ENCODE results near the gene IQGAP2.
"Not testable (repeated sequence)": the region's sequence is repeated elsewhere in the genome, so short reads cannot be mapped to it uniquely, and the experiment has no call there.

Gene IQGAP2

GRCh38 chr5:76660360-76660759 lies 257.3 kb downstream of the IQGAP2 start:
- no peak for DNase-seq (ENCODE audit: low spot score)

- no peak for DNase-seq (ENCODE audit: low spot score)
Observed at GRCh38 chr5:76662521-76662920, 259.4 kb downstream of the IQGAP2 start.

- DNase-seq (ENCODE audit: low spot score) = no peak
Observed at GRCh38 chr5:76663573-76663972, 260.5 kb downstream of the IQGAP2 start.

- no peak for DNase-seq (ENCODE audit: low spot score)
Observed at GRCh38 chr5:76664079-76664478, 261.0 kb downstream of the IQGAP2 start.

- no peak for DNase-seq (ENCODE audit: low spot score)
Observed at GRCh38 chr5:76667495-76667894, 264.4 kb downstream of the IQGAP2 start.

GRCh38 chr5:76669245-76669644 lies 266.2 kb downstream of the IQGAP2 start:
- DNase-seq (ENCODE audit: low spot score) = no peak

DNA sequence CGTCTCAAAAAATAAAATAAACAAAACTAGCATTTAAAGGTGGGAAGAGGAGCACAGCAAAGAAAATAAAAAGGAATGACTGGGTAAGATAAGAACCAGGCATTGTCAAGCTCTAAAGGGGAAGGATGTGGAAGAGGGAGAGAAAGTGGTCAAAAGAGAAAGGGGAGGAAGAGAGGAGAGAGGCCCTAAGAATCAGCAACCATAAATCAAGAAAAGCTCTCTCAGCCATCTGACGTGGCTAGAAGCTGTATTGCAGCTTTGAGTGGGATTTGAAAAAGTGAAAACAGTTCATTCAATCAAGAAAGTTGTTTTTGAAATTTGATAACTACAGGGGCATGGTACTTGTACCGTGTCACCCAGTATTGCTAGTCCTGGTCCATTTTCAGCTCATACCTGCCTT lies 267.4 kb downstream of the IQGAP2 start:
- no peak for DNase-seq (ENCODE audit: low spot score)

DNA sequence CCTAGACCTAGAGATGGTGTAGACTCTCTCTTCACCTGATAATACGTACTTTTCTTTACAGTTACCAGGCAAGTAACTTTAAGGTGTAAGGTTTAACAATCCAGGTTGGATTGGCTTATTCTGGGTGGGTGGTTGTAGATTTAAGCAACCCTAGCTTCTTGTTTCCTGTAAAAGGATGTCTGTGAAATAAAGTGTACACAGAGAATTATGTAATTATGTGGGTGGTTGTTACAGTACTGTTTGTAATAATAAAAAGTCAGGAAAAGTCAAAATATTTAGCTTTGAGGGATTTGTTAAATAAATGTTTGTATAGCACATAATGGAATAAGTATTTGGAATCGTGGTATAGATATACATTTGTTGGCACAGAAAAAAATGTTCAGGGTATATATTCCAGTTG lies 269.2 kb downstream of the IQGAP2 start:
- no peak for DNase-seq (ENCODE audit: low spot score)

DNA sequence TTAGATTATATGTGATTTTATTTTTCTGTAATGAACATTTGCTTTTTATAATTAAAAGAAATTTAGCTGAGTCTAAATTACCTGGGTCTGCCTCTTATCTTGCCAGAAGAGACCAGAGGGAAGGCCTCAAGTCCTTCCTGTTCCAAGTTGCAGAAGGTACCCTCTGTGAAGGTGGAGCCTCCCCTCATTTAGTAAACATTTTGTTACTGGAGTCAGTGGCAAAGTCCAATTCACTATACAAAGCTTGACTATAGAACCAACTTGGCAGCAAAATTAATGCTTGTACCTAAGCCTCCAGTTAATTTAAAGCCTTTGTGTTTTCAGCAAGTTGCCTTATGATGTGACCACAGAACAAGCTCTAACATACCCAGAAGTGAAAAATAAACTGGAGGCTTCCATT lies 270.0 kb downstream of the IQGAP2 start:
- DNase-seq (ENCODE audit: low spot score) = no peak

DNA sequence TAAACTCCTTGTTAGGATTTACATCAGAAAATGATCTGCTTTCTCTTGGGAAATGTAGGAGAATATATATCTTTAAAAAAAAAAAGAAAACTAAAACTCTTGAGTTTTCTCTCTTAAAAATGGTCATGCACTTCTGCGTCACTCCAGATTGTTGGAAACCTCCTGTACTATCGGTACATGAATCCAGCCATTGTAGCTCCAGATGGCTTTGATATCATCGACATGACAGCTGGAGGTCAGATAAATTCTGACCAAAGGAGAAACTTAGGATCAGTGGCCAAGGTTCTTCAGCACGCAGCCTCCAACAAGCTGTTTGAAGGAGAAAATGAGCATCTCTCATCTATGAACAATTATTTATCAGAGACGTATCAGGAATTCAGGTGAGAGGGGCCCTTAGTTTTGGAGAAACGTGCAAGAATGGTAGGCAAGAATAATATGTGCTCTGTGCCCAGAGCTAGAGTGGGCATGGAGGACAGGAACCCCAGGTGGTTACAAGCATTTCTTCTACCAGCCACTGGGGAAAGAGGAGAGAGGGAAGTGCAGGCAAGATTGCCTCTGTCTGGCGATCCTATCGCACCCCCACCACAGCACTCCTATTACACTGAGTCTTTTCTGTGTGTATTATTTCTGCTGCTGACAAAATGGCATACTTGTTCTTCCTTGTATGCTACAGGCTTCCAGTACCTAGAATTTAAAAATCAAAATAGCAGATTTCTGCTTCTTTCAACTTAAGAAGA lies 271.4 kb downstream of the IQGAP2 start:
- DNase-seq (ENCODE audit: low spot score) = no peak

GRCh38 chr5:76675364-76675763 lies 272.3 kb downstream of the IQGAP2 start:
- DNase-seq (ENCODE audit: low spot score) = no peak

- DNase-seq (ENCODE audit: low spot score) = no peak
Observed at GRCh38 chr5:76677849-76678472, 274.9 kb downstream of the IQGAP2 start.

GRCh38 chr5:76679231-76679630 lies 276.1 kb downstream of the IQGAP2 start:
- DNase-seq (ENCODE audit: low spot score) = no peak

DNA sequence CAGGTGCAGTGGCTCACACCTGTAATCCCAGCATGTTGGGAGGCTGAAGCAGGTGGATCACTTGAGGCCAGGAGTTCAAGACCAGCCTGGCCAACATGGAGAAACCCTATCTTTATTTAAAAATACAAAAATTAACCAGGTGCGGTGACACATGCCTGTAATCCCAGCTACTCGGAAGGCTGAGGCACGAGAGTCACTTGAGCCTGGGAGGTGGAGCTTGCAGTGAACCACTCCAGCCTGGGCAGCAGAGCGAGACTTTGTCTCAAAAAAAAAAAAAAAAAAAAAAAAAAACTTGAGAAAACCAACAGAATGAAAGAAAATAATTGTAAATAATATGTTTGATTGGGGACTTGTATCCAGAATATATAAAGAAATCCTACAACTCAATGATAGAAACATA lies 277.7 kb downstream of the IQGAP2 start:
- DNase-seq (ENCODE audit: low spot score) = not testable (repeated sequence)

GRCh38 chr5:76681287-76681686 lies 278.2 kb downstream of the IQGAP2 start:
- no peak for DNase-seq (ENCODE audit: low spot score)

GRCh38 chr5:76682387-76682786 lies 279.3 kb downstream of the IQGAP2 start:
- DNase-seq (ENCODE audit: low spot score) = no peak

GRCh38 chr5:76683816-76684731 lies 281.0 kb downstream of the IQGAP2 start:
- DNase-seq (ENCODE audit: low spot score) = no peak

- DNase-seq (ENCODE audit: low spot score) = no peak
Observed at GRCh38 chr5:76684756-76685519, 281.9 kb downstream of the IQGAP2 start.

- DNase-seq (ENCODE audit: low spot score) = no peak
Observed at GRCh38 chr5:76685704-76686103, 282.6 kb downstream of the IQGAP2 start.

- no peak for DNase-seq (ENCODE audit: low spot score)
Observed at GRCh38 chr5:76688212-76688611, 285.1 kb downstream of the IQGAP2 start.

DNA sequence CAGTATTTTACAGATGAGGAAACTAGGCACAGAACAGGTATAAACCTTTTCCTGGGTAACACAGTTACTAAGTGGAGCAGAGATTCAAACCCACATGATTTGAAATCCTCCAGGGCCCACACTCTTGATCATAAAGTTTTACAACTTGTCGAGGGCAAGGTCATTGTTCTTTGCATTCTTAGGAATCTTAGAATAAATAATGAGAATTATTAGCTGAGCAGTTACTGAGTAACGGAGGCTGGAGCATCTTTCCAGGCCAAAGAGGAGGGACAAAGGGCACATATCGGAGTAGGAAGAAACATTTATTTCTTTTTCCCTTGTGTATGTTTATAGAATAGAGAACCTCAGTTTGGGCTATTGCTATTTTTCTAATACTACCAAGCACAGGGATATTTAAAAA lies 285.8 kb downstream of the IQGAP2 start:
- DNase-seq (ENCODE audit: low spot score) = no peak

Measured in NAMALWA (cell line).